Activated T-cell treated with anti-CD3 and anti-CD28 coated beads for 24 hours (primary cell): ENCODE results near the gene SH3BP5L.
A peak's percentile ranks its signal among the peaks of the same experiment; 100 is the strongest.
"Not testable (repeated sequence)": the region's sequence is repeated elsewhere in the genome, so short reads cannot be mapped to it uniquely, and the experiment has no call there.

ENCODE experiments used
- DNase-seq: peaks from one replicate; pipeline ENCODE4 v3.0.0-alpha.2; 2020; ENCODE audit warnings: low read depth

The SH3BP5L gene

DNA sequence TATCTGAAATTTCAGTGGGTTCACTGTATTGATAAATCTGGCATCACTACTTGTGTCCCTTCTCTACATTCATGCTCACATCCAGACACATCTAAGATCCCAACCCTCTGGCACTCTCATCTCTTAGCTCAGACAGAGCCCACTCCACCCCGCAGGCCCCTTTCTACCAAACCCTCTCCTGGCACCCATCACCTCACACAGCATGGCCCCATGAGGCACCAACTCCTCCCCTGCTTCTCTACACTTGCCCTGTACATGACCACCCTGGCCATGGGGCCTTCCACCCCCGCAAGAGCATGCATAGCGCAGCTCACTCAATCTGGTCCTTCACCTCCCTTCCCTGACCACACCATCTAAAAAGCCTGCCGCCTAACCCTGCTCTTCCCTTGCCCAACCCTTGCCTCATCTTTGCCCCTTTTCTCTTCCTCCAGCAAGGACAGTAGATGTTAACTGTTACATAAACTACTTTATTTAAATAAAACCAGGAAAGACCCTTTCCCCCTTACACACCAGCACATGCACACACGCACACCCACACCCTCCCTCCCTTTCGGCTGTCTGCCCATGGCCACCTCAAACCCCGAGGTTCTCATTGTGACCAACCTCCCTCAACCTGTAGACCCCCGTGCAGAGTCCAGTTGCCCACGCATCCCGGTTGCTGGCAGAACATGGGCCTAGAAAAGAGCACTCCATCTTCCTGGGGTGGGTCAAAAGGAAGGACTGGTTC is 15.6 kb downstream of the SH3BP5L start:
- DNase-seq: no peak

DNA sequence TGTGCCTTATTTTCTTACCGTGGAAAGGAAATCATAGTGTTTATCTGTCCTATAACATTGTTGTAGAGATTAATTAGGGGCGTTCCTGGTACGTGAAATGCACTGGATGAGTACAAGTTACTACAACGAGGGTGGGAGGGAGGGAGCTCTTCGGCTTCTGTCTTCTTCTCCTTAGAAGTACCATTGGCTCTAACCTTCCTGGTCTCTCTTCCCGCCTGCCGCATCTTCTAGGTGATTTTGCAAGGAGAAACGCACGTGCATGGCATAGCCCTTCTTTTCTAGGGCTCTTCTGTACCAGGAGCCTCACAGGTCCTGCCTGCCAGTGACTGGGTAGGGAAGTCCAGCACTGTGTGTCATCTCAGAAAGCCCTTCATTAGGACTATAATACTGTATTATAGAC is 16.8 kb downstream of the SH3BP5L start:
- no peak for DNase-seq

DNA sequence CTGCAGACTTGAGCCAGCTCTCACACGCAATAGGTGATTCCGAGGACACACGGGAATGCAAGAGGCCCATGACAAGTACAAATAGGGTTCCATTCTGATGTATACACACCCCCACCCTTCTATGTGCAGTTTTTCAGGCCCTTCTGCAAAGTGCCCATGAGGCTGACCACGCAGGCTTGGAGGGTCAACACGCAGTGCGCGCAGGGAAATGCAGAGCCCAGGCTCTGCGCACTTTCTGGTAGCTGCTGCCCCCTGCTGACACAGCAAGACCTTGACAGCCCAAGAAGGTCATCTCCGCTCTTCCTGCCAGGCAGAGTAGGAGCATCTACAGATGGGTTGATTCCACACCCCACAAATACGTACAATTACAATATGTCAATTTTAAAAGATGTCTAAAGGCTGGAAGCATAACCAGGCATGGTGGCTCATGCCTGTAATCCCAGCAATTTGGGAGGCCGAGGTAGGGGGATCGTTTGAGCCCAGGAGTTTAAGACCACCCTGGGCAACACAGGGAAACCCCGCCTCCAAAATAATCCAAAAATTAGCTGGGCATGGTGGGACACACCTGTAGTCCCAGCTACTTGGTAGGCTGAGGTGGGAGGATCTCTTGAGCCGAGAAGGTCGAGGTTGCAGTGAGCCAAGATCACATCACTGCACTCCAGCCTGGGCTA is 18.5 kb downstream of the SH3BP5L start:
- DNase-seq: peak; percentile 29

DNA sequence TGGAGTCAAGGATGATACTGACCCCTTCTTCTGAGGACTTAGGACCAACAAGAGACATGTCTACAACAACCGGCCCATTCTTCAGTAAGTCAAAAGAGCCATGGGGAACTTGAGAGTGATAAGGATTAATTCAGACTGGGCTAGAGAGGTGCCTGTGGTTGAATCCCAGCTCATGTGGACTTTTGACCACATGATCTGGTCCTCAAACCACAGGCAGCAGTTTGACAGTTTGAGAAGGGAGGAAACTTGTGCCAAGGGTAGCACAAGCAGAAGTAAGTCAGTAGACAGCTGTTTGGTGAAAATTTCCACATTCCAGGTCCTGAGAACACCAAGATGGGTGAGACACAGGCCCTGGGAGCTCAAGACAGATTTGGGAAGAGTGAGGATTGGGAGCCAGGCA is 19.8 kb downstream of the SH3BP5L start:
- DNase-seq: no peak

DNA sequence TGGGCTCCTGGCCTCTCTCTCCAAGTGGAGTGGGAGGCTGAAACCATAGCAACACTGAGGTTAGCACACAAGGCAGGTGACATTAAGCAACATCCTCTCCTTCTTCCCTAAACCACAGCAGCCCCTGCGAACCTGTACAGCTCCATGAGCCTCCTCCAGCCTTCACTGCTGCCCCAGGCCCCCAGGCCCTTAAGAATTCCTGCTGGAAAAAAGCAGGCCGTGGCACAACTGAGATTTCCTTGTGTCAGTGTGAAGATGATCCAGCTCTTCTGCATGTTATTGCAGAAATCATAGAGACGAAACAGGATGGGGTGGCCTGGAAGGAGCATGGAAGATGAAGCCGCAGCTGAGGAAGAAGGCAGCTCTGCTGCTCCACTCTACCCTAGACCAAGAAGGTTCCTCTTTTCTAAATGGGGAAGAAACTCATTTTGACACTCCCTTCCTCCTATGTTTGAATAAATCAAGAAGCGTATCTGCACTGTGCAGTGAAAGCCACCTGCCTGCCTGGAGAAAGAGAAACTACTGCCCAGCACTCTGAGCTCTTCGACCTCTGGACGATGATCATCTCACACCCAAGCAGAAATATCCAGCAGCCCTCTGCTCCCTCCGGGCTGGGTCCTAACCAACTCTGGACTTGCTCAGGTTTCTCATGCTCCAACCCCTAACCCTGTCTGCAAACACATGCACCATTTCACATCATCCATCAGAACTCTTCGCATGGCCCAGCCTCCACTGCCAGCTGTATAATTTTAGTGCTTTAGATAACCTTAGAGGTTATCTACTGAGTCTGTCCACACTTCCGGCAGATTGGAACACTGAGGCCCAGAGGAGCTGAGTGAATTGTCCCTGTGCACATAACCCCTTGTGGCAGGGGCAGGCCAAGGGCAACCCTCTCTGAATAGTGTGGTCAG is 20.7 kb downstream of the SH3BP5L start:
- DNase-seq: no peak

DNA sequence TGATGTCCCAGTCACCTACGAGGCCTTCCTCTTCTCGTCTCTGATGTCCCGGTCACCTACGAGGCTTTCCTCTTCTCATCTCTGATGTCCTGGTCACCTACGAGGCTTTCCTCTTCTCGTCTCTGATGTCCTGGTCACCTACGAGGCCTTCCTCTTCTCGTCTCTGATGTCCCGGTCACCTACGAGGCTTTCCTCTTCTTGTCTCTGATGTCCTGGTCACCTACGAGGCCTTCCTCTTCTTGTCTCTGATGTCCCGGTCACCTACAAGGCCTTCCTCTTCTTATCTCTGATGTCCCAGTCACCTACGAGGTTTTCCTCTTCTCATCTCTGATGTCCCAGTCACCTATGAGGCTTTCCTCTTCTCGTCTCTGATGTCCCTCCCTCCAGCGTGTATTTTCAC is 22.2 kb downstream of the SH3BP5L start:
- DNase-seq: not testable (repeated sequence)

DNA sequence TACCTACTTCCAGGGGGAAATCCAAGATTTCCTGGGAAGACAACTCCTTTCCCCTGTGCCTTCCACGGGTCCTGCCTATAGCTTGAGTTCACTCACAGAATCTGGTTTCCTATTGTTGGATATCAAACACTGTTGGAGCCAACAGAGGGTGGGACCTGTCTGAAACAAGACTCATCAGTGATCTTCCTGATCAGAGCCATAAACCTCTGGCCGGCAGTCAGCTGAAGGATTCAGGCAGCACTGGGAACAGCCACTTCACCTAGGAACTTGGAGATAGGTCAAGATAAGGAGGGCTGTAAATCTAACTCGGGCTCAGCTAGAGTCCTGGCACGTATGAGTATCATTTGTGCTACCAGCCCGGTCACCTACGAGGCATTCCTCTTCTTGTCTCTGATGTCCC is 23.3 kb downstream of the SH3BP5L start:
- DNase-seq: no peak

DNA sequence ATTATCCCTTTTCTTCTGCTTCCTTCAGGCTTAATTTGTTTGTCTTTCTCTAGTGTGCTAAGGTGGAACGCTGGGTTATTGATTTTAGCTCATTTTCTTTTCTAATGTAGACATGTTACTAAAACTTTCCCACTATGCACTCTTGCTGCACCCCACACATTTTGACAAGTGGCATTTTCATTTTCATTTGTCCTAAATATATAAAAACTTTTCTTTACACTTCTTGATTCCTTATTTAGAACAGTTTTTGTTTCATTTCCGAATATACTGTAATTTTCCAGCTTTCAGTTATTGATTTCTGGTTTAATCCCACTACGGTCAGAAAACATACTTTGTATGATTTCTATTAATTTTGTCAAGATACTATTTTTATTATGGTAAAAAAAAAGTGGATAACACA is 25.3 kb downstream of the SH3BP5L start:
- DNase-seq: no peak

DNA sequence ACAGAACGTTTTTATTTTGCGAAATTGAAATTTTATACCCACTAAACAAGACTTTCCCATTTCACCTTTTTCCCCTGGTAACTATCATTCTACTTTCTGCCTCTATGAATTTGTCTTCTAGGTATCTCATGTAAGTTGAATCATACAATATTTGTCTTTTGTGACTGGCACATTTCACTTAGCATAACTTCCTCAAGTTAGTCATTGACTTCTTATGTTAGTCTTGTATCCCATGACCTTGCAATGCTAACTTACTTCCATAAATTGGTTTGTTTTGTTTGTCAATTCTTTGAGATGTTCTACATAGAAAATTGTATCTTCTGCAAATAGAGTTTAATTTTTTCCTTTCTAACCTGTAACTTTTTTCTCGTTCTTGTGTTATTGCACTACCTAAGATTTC is 26.9 kb downstream of the SH3BP5L start:
- DNase-seq: no peak

DNA sequence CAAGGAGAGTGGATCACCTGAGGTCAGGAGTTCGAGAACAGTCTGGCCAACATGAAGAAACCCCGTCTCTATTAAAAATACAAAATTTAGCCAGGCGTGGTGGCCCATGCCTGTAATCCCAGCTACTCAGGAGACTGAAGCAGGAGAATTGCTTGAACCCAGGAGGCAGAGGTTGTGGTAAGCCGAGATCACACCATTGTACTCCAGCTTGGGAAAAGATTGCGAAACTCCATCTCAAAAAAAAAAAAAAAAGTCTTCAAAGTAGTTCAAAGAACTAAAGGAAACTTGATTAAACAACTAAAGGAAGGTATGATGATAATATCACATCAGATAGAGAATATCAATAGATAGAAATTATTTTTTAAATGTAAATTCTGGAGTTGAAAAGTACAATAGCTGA is 31.1 kb downstream of the SH3BP5L start:
- not testable (repeated sequence) for DNase-seq

DNA sequence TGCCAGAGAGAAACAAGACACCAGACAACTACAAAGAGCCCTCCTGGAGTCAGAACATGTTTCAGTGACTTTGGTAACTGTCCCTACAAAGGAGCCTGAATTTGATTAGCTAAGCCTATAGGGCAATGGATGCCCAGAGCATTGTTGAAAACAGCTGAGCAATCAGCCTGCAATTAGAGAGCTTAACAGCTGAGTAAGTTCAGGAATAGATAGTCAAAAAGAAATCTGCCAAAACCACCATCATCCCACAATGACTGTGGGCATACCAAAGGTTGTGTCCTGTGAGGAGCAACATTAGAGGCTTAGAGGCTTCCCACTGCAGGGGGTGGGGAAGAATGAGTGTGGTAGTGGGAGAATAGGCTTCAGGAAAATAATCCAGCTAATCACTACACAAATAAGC is 32.1 kb downstream of the SH3BP5L start:
- no peak for DNase-seq

DNA sequence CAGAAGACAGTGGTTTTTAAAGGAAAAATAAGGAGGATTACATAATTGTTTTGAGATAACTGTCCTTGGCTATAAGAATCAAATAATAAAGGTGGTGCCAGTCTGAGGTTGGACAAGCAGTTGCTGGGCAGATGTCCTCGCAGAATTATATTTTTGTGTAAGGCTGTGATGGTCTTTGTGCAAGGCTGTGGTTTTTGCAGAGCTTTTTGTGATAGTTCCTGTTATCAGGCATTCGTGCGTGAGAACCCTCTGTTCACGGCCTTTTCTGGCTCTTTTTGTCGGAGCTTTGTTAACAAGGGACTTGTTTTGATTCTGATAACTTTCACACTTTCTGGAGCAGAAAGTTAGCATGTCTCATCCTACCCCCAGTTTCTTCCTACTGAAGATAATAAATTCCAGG is 33.4 kb downstream of the SH3BP5L start:
- no peak for DNase-seq

DNA sequence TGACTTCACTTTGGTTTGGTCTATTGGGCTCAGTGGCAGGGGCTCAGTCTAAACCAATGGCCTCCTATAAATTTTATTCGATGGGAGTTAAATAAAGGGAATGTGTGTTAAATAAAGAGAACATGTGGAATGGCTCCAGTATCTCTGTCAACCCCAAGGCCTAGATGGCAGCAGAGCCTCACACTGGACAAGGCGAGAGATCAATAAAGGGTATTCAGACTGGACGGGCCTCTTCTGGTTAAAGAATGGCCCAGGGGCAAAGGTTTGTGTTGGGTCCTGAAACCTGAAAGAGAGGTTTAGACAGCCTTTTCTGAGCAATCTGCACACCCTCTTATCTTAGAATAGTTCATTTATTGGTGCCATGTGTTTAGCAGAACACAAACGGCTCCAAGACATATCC is 34.7 kb downstream of the SH3BP5L start:
- DNase-seq: no peak

DNA sequence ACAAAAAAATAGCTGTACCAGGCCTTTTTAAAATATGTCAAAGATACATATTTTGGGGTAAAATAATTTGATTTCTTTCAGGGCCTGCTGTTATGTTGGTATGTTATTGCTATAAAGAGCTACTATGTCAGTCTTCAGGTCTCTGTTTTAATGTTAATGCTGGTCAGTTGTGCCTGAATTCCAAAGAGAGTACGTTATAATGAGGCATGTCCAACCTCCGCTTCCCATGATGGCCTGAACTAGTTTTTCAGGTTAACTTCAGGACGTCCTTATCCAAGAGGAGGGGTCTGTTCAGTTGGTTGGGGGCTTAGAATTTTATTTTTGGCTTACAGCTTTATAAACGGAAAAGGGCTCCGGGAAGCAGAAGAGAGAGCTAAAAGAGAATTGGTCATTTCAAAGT is 35.3 kb downstream of the SH3BP5L start:
- no peak for DNase-seq

DNA sequence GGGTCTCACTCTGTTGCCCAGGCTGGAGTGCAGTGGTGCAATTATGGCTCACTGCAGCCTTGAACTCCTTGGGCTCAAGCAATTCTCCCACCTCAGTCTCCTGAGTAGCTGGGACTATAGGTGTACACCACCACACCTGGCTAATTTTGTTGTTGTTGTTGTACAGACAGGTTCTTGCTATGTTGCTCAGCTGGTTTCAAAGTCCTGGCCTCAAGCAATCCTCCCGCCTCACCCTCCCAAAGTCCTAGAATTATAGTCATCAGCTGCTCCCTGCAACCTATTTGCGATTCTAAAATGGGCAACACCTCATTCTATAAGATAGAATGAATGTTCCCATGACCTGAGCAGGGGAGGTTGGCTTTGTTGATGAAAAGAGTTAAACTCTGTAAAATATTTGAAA is 36.4 kb downstream of the SH3BP5L start:
- DNase-seq: not testable (repeated sequence)

DNA sequence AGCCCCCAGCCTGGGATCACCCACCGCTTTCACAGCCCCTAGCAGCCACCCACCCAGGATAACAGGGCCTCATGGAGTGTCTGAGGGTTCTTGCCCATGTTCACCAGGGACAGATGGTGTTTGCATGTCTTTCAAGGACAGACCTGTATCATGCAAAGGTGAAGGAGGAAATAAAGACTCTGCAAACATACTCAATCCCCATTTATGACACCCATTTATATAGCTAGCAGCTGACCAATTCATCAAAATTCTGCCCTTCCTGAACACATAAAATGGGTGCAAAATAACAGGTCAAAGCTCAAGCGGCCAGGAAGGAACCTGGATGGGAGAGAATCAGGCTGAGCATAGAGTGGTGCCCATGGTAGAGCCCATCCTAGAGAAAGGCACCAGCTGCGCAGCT is 37.4 kb downstream of the SH3BP5L start:
- DNase-seq: no peak

DNA sequence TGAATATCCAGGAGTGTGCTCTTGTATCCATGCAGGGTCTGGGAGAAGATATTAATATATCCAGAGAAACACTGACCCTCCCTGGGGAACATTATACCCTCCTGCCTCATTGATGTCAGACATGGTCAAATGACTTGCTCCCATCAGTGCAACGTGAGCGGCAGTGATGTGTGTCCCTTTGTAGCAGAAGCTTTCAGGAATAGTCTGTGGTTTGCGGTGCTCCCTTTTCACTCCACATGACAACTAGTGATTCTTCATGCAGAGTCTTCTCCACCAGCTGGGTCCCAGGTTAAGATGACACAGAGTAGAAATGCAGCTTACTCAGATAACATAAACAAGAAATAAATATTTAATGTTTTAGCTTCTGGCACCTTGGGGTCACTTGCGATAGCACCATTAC is 38.3 kb downstream of the SH3BP5L start:
- DNase-seq: no peak

DNA sequence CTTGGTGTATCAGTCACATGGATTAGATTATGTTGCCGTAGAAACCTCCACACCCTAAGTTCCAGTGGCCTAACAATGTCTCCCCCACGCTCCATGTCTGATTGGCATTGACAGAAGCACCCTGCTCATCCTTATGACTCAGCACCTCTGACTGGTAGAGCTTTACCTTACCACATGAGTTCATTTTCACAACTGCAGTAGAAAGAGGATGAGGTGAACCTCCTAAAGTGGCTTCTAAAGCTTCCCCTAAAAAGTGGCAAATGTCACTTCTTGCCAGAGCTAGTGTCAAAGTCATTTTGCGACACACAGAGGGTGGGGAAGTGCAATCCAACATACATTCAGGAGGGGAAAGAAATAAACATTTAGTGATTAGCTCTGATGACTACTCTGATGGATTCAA is 39.6 kb downstream of the SH3BP5L start:
- no peak for DNase-seq

DNA sequence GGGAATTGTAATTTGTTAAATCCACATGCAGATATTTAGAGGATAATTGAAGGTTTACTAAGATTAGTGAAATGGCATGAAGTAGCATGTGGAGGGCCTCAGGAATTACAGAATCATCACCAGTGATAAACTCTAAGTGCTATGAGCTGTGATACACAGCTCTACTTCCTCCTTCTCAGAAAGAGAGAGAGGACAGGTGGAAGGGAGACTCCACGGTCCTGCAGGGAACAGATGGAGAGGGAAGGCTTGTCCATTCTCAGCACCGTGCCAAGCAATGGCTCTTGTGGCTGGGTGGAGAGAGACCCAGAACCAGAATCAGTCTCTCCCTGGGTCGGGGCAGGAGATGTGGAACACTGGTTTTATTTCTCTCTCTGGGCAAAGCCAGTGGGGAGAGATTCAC is 42.3 kb downstream of the SH3BP5L start:
- no peak for DNase-seq

DNA sequence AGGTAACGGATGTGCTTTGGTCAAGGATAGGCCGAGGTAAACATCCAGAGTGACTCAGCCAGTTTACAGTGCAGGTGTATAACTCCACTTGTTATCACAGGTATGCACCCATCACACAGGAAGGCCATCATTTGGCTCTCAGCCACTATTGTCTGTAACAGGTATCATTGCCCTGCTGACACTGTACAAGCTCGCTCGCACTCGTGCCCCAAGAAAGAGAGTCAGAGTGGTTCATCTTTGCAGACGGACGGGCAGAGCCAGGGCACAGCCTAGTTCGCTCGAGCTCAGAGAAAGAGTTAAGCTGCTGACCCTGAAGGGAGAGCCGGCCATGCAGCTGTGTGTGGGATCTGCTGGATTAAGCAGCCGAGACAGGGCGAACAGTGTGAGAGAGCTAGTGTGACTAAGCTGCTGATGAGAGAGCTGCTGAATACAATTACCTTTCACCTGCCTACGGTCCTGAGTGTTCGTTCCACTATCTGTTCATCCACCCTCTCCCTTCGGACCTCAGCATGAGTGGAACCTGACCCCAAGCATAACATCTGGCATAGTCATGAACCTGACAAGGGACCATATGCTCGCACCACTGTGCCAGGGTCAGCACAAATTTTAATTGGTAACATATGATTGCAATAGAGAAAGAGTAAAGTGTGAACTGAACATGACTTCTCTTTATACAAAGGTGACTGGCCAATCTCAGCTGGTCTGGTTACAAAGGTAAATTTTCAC is 43.1 kb downstream of the SH3BP5L start:
- no peak for DNase-seq

DNA sequence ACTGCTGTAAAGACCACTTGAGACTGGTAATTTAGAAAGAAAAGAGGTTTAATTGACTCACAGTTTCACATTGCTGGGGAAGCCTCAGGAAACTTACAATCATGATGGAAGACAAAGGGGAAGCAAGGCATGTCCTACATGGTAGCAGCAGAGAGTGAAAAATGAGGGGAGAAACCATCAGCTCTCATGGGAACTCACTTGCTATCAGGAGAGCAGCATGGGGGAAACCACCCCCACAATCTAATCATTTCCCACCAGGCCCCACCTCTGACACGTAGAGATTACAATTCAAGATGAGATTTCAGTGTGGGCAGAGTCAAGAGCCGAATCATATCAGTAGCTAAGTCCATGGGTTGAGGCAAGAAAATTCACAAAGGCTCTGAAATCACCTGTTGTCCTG is 46.4 kb downstream of the SH3BP5L start:
- no peak for DNase-seq

DNA sequence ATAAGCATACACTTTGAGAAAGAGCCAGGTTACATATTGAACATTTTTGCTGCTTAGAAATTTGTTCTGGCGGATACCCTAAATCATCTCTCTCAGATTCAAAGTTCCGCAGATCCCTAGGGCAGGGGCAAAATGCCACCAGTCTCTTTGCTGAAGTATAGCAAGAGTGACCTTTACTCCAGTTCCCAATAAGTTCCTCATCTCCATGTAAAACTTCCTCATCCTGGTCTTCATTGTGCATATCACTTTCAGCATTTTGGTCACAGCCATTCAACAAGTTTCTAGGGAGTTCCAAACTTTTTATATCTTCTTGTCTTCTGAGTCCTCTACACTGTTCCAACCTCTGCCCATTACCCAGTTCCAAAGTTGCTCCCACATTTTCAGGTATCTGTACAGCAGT is 46.8 kb downstream of the SH3BP5L start:
- no peak for DNase-seq
